ENCODE measurements around the gene NOS3. TPM values are rescaled to one million over a fixed set of nuclear protein-coding genes. Genes with fewer than 3 reads are reported as not detected.

Gene NOS3
- total and polyA plus RNA-seq, 2 donors from 2014 or later = 9.3 to 51.7 TPM

DNA sequence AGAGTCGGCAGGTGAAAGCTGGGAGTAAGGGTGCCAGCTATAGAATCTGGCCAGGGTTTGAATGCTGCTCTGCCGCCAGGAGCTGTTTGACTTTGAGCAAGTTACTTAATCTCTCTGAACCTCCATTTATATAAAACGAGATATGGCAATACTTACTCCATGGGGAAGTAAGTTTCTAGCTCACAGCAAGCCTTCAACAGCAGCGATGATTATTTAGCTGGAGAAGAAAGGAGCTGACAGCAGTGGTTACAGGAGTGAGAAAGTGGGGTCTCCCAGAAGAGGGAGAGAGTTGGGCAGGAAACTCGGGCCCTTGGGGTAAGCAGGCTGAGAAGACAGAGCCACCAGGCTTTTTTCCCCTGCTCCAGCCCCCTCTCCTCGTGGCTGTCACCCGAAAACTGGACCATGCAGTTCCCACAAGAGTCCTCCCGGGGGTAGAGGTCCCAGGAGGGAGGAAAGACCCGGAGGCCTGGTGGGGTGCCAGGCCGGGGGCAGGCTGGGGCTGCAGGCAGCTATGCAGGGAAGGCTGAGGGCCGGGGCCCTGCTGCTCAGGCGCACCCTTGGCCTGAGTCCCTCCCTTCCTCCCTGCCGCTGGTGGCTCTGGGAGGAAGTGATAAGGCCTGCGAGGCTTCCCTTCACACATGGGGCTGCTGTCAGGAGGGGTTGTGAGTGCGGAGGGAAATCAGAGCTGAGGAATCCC, 3.5 kb downstream of the NOS3 start:
- Histone ChIP-seq H3K4me3 (ENCODE audit: low read length in 3 of 3) (peak overlapping the region in 2 of 3 donors; percentile 42 to 49), H3K4me1 (ENCODE audit: control insufficient read depth in 2 of 3, insufficient read depth in 2 of 3, low read depth in 1 of 3, low read length in 3 of 3) (no peaks in the 10 kb centered on the region), H3K36me3 (ENCODE audit: control insufficient read depth in 2 of 3, insufficient read depth in 3 of 3, low read length in 3 of 3) (no peaks in the 10 kb centered on the region), H3K9me3 (ENCODE audit: control insufficient read depth in 2 of 3, insufficient read depth in 1 of 3, low read length in 3 of 3) (peaks cover 0 to 3% (median 2%) of the 10 kb centered on the region in 3 donors), H3K27me3 (ENCODE audit: control insufficient read depth, insufficient read depth, low read length) (no peaks in the 10 kb centered on the region), H3K27ac (ENCODE audit: low read depth in 2 of 2, low read length in 2 of 2) (no peak overlapping the region), H3K9ac (ENCODE audit: low read length in 3 of 3) (no peak overlapping the region)
- DNase-seq (peak in 2 of 5 donors; percentile 79 to 83), FAIRE-seq (no peak)
- TF ChIP-seq, protein P1, sequence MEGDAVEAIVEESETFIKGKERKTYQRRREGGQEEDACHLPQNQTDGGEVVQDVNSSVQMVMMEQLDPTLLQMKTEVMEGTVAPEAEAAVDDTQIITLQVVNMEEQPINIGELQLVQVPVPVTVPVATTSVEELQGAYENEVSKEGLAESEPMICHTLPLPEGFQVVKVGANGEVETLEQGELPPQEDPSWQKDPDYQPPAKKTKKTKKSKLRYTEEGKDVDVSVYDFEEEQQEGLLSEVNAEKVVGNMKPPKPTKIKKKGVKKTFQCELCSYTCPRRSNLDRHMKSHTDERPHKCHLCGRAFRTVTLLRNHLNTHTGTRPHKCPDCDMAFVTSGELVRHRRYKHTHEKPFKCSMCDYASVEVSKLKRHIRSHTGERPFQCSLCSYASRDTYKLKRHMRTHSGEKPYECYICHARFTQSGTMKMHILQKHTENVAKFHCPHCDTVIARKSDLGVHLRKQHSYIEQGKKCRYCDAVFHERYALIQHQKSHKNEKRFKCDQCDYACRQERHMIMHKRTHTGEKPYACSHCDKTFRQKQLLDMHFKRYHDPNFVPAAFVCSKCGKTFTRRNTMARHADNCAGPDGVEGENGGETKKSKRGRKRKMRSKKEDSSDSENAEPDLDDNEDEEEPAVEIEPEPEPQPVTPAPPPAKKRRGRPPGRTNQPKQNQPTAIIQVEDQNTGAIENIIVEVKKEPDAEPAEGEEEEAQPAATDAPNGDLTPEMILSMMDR (IDR thresholded peaks at IDR 0.05; ENCODE audit: borderline replicate concordance, extremely low read depth, insufficient read depth) = no peak
- intact Hi-C loops (cut with DNase I) = no loop called here

DNA sequence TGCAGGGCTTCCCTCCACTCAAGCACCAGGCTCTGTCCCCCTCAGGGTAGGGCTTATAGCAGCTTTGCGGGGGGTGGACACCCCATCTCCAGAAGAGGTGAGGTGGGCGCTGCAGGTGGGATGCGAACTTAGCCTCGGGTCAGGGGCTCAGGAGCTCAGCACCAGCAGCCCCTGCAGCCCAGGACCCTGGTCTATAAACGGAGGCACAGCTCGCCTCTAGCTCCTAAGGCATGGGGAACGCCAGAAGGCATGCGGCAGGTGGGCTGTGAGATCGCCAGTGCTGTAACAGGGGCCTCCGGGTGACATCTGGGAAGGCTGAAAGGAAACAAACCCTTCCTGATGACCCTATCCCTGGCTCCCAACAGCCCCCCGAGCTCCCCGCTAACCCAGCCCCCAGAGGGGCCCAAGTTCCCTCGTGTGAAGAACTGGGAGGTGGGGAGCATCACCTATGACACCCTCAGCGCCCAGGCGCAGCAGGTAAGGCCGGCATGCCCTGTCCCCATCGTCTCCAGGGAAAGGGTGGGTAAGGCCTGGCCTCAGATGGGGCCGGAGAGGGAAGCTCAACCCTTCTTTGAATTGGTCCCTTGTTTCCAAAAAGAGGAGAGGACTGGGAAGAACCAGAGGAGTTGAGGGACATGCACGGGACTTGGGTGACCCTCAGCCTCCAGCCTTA, 4.2 kb downstream of the NOS3 start:
- H3K4me1 ChIP-seq (ENCODE audit: control insufficient read depth in 2 of 3, insufficient read depth in 2 of 3, low read depth in 1 of 3, low read length in 3 of 3) = no peaks in the 10 kb centered on the region
- H3K27me3 ChIP-seq (ENCODE audit: control insufficient read depth, insufficient read depth, low read length) = no peaks in the 10 kb centered on the region
- DNase-seq (no peak), FAIRE-seq (no peak)
- peaks cover 0 to 2% (median 0%) of the 10 kb centered on the region in 3 donors for H3K9me3 ChIP-seq (ENCODE audit: control insufficient read depth in 2 of 3, insufficient read depth in 1 of 3, low read length in 3 of 3)
- no peaks in the 10 kb centered on the region for H3K36me3 ChIP-seq (ENCODE audit: control insufficient read depth in 2 of 3, insufficient read depth in 3 of 3, low read length in 3 of 3)
- H3K4me3 ChIP-seq (ENCODE audit: low read length in 3 of 3) = peak overlapping the region in 1 of 3 donors; percentile 49
- intact Hi-C loops (cut with DNase I) = no loop called here
- TF ChIP-seq, protein P1 (IDR thresholded peaks at IDR 0.05; ENCODE audit: borderline replicate concordance, extremely low read depth, insufficient read depth) = no peak
- no peak overlapping the region for H3K9ac ChIP-seq (ENCODE audit: low read length in 3 of 3)
- no peak overlapping the region for H3K27ac ChIP-seq (ENCODE audit: low read depth in 2 of 2, low read length in 2 of 2)

DNA sequence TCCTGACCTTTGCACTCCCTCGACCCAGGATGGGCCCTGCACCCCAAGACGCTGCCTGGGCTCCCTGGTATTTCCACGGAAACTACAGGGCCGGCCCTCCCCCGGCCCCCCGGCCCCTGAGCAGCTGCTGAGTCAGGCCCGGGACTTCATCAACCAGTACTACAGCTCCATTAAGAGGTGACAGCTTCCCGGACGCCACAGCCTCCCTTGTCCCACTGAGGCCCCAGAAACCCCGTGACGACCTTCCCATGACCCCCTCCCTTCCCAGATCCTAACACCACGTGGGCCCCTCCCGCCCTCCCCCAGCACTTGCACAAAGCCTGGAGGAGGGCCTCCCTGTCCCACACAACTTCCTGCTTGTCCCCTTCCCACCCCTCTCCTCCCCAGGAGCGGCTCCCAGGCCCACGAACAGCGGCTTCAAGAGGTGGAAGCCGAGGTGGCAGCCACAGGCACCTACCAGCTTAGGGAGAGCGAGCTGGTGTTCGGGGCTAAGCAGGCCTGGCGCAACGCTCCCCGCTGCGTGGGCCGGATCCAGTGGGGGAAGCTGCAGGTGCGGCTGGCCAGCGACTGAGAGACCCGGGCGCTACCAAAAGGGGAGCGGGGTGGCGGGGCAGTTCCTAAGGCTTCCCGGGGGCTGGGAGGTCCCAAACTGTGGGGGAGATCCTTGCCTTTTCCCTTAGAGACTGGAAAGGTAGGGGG, 5.7 kb downstream of the NOS3 start:
- Histone ChIP-seq H3K9me3 (ENCODE audit: control insufficient read depth in 2 of 3, insufficient read depth in 1 of 3, low read length in 3 of 3) (no peaks in the 10 kb centered on the region), H3K36me3 (ENCODE audit: control insufficient read depth in 2 of 3, insufficient read depth in 3 of 3, low read length in 3 of 3) (no peaks in the 10 kb centered on the region), H3K27me3 (ENCODE audit: control insufficient read depth, insufficient read depth, low read length) (no peaks in the 10 kb centered on the region), H3K9ac (ENCODE audit: low read length in 3 of 3) (no peak overlapping the region), H3K27ac (ENCODE audit: low read depth in 2 of 2, low read length in 2 of 2) (no peak overlapping the region), H3K4me3 (ENCODE audit: low read length in 3 of 3) (no peak overlapping the region), H3K4me1 (ENCODE audit: control insufficient read depth in 2 of 3, insufficient read depth in 2 of 3, low read depth in 1 of 3, low read length in 3 of 3) (no peaks in the 10 kb centered on the region)
- intact Hi-C loops (cut with DNase I) = no loop called here
- DNase-seq = peak in 4 of 5 donors; percentile 55 to 73 (median 73)
- TF ChIP-seq, protein P1 (IDR thresholded peaks at IDR 0.05; ENCODE audit: borderline replicate concordance, extremely low read depth, insufficient read depth) = no peak
- FAIRE-seq = no peak
